ENCODE results near the gene CHRNB1. TPM values are rescaled to one million over a fixed set of nuclear protein-coding genes. Genes with fewer than 3 reads are reported as not detected.

The CHRNB1 gene
- total RNA-seq, 1 donor from 2014 or later: 12.6 TPM

DNA sequence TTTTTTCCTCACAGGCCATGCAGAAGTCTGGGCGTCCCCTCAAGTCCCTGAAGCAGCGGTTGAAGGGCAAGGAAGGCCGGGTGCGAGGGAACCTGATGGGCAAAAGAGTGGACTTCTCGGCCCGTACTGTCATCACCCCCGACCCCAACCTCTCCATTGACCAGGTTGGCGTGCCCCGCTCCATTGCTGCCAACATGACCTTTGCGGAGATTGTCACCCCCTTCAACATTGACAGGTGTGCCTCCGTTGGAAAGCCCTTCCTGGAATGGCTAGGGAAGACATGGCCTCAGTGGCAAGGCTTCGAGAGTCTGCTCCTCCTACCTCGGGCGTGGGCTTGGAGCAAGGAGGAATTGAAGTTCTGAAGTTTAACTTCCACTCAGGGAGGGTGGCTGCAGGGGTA lies 52.8 kb downstream of the CHRNB1 start:
- no peak for DNase-seq (ENCODE audit: low spot score)
- H3K4me3 Mint-ChIP-seq (ENCODE audit: unreplicated experiment): no peak overlapping the region
- no peak overlapping the region for H3K27ac Mint-ChIP-seq (ENCODE audit: unreplicated experiment)
- H3K4me1 Mint-ChIP-seq (ENCODE audit: low read depth): peaks cover 8% of the 10 kb centered on the region
- TF ChIP-seq, protein P1, sequence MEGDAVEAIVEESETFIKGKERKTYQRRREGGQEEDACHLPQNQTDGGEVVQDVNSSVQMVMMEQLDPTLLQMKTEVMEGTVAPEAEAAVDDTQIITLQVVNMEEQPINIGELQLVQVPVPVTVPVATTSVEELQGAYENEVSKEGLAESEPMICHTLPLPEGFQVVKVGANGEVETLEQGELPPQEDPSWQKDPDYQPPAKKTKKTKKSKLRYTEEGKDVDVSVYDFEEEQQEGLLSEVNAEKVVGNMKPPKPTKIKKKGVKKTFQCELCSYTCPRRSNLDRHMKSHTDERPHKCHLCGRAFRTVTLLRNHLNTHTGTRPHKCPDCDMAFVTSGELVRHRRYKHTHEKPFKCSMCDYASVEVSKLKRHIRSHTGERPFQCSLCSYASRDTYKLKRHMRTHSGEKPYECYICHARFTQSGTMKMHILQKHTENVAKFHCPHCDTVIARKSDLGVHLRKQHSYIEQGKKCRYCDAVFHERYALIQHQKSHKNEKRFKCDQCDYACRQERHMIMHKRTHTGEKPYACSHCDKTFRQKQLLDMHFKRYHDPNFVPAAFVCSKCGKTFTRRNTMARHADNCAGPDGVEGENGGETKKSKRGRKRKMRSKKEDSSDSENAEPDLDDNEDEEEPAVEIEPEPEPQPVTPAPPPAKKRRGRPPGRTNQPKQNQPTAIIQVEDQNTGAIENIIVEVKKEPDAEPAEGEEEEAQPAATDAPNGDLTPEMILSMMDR (IDR thresholded peaks at IDR 0.05): no peak
- peaks cover 45% of the 10 kb centered on the region for H3K36me3 Mint-ChIP-seq (ENCODE audit: low read depth)
- H3K9me3 Mint-ChIP-seq (ENCODE audit: low read depth): no peaks in the 10 kb centered on the region
- H3K27me3 Mint-ChIP-seq (ENCODE audit: low read depth): no peaks in the 10 kb centered on the region

DNA sequence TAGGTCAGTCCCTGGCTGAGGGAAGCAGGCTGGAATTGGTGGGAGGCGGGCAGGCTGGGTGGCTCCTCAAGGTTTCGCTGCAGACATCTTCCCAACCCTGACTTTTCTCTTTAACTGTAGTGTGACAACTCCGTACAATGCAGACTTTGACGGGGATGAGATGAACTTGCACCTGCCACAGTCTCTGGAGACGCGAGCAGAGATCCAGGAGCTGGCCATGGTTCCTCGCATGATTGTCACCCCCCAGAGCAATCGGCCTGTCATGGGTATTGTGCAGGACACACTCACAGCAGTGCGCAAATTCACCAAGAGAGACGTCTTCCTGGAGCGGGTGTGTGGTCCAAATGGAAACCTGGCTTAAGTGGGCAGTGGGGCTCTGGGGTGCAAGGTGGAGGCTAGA lies 54.3 kb downstream of the CHRNB1 start:
- no peaks in the 10 kb centered on the region for H3K4me1 Mint-ChIP-seq (ENCODE audit: low read depth)
- peaks cover 57% of the 10 kb centered on the region for H3K36me3 Mint-ChIP-seq (ENCODE audit: low read depth)
- no peak overlapping the region for H3K4me3 Mint-ChIP-seq (ENCODE audit: unreplicated experiment)

DNA sequence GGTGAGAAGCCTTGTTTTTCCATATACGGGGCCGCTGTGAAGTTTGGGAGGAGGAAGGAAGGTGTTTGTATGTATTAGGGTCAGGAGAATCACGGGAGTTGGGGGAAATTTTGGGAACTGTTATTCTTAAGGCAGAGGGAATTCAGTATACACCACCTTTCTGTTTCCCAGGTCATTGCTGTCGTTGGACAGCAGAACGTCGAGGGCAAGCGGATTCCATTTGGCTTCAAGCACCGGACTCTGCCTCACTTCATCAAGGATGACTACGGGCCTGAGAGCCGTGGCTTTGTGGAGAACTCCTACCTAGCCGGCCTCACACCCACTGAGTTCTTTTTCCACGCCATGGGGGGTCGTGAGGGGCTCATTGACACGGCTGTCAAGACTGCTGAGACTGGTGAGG lies 56.9 kb downstream of the CHRNB1 start:
- peaks cover 58% of the 10 kb centered on the region for H3K36me3 Mint-ChIP-seq (ENCODE audit: low read depth)
- no peaks in the 10 kb centered on the region for H3K4me1 Mint-ChIP-seq (ENCODE audit: low read depth)
- TF ChIP-seq, protein P1 (IDR thresholded peaks at IDR 0.05): no peak
- no peaks in the 10 kb centered on the region for H3K9me3 Mint-ChIP-seq (ENCODE audit: low read depth)
- no peaks in the 10 kb centered on the region for H3K27me3 Mint-ChIP-seq (ENCODE audit: low read depth)
- no peak for DNase-seq (ENCODE audit: low spot score)
- H3K4me3 Mint-ChIP-seq (ENCODE audit: unreplicated experiment): no peak overlapping the region
- H3K27ac Mint-ChIP-seq (ENCODE audit: unreplicated experiment): no peak overlapping the region

More for the DNA sequence above, 54.3 kb downstream of the CHRNB1 start:
- TF ChIP-seq, protein P1 (IDR thresholded peaks at IDR 0.05): no peak
- Mint-ChIP-seq H3K9me3 (ENCODE audit: low read depth) (no peaks in the 10 kb centered on the region), H3K27me3 (ENCODE audit: low read depth) (no peaks in the 10 kb centered on the region), H3K27ac (ENCODE audit: unreplicated experiment) (no peak overlapping the region)
- no peak for DNase-seq (ENCODE audit: low spot score)

DNA sequence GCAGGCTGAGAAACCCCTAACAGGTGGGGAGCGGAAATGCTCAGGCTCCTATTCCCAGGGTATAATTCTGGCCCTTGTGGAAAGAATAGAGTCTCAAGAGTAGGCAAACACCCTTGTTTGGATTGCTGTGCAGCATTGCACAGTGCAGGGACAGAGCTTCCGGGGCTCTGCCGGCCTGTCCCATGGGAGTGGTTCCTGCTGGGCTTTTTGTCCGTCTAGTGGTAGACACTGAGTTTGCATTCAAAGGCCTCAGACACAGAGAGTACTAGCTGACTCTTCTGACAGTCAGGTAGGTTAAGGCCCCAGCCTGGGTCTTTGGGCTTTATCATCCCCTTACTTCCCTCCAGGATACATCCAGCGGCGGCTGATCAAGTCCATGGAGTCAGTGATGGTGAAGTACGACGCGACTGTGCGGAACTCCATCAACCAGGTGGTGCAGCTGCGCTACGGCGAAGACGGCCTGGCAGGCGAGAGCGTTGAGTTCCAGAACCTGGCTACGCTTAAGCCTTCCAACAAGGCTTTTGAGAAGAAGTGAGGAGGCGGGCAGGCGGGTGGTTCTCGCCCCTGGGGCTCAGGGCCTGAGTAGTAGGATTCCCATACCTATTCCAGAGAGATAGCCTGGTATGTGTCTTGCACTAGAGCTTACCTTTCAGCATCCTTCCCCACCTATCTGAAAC lies 57.4 kb downstream of the CHRNB1 start:
- no peaks in the 10 kb centered on the region for H3K9me3 Mint-ChIP-seq (ENCODE audit: low read depth)
- no peak overlapping the region for H3K4me3 Mint-ChIP-seq (ENCODE audit: unreplicated experiment)
- peaks cover 54% of the 10 kb centered on the region for H3K36me3 Mint-ChIP-seq (ENCODE audit: low read depth)
- no peak for DNase-seq (ENCODE audit: low spot score)
- H3K27ac Mint-ChIP-seq (ENCODE audit: unreplicated experiment): no peak overlapping the region
- no peaks in the 10 kb centered on the region for H3K4me1 Mint-ChIP-seq (ENCODE audit: low read depth)
- H3K27me3 Mint-ChIP-seq (ENCODE audit: low read depth): no peaks in the 10 kb centered on the region
- TF ChIP-seq, protein P1 (IDR thresholded peaks at IDR 0.05): no peak

DNA sequence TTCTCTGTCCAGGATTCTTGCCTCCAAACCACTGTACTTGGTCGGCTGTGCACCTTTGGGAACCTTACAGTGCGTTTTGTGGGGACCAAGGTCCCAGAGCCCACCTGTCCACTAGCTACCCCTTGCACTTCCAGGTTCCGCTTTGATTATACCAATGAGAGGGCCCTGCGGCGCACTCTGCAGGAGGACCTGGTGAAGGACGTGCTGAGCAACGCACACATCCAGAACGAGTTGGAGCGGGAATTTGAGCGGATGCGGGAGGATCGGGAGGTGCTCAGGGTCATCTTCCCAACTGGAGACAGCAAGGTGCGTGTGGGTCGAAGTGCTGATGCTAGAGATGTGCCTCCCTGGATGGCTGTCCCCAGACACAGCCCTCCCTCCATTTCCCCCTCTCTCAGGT lies 58.1 kb downstream of the CHRNB1 start:
- Mint-ChIP-seq H3K4me1 (ENCODE audit: low read depth) (no peaks in the 10 kb centered on the region), H3K27me3 (ENCODE audit: low read depth) (no peaks in the 10 kb centered on the region), H3K27ac (ENCODE audit: unreplicated experiment) (no peak overlapping the region), H3K36me3 (ENCODE audit: low read depth) (peaks cover 54% of the 10 kb centered on the region), H3K4me3 (ENCODE audit: unreplicated experiment) (no peak overlapping the region), H3K9me3 (ENCODE audit: low read depth) (no peaks in the 10 kb centered on the region)
- no peak for DNase-seq (ENCODE audit: low spot score)
- TF ChIP-seq, protein P1 (IDR thresholded peaks at IDR 0.05): peak; percentile 57
